Upper lobe of left lung (tissue), 6 donors: Measurements from ENCODE around the gene C20orf144. TPM values are rescaled to one million over a fixed set of nuclear protein-coding genes. Genes with fewer than 3 reads are reported as not detected.

Source experiments
- ATAC-seq, 2 donors: fragments of 200-7000 bp; cut with Tn5 transposase; one replicate each; pipeline ENCODE4 v1.9.1; 2022; ENCODE audit warnings: mild to moderate bottlenecking in 2 of 2, moderate library complexity in 2 of 2; ENCODE audit not compliant: low FRiP score in 2 of 2
- DNase-seq, 2 donors: peaks; one replicate each; pipeline ENCODE4 v3.0.0-alpha.2; 2019 to 2020
- H3K27ac ChIP-seq, 4 donors: fragments of 200-600 bp; sonication (generic); one replicate each; pipeline ENCODE4 v1.5.1; 2016 to 2019
- H3K27me3 ChIP-seq, 4 donors: fragments of 200-600 bp; sonication (generic); one replicate each; pipeline ENCODE4 v1.5.1; 2017 to 2019
- H3K36me3 ChIP-seq, 4 donors: fragments of 200-600 bp; sonication (generic); one replicate each; pipeline ENCODE4 v1.5.1; 2016 to 2019
- H3K4me1 ChIP-seq, 4 donors: fragments of 200-600 bp; sonication (generic); one replicate each; pipeline ENCODE4 v1.5.1; 2018 to 2019
- H3K4me3 ChIP-seq, 4 donors: fragments of 200-600 bp; sonication (generic); one replicate each; pipeline ENCODE4 v1.5.1; 2017 to 2019; ENCODE audit warnings: mild to moderate bottlenecking in 2 of 4, moderate library complexity in 1 of 4
- H3K9me3 ChIP-seq, 4 donors: fragments of 200-600 bp; sonication (generic); one replicate each; pipeline ENCODE4 v1.5.1; 2018 to 2019
- EP300 ChIP-seq, 4 donors: sonication (generic); formaldehyde crosslinking; IDR thresholded peaks; one replicate each; pipeline ENCODE4 v1.5.1; 2017; ENCODE audit warnings: antibody characterized with exemption in 4 of 4, control low read depth in 2 of 4
- POLR2A ChIP-seq, 4 donors: fragments of 450-650 bp; IDR thresholded peaks; one replicate each; pipeline ENCODE4 v1.5.1; 2016 to 2017; ENCODE audit warnings: antibody characterized with exemption in 4 of 4, mild to moderate bottlenecking in 2 of 4
- POLR2AphosphoS5 ChIP-seq, 2 donors: sonication (generic); formaldehyde crosslinking; IDR thresholded peaks; one replicate each; pipeline ENCODE4 v1.5.1; 2017; ENCODE audit warnings: antibody characterized with exemption in 2 of 2
- WGBS, 2 donors: methylation state at CpG; one replicate each; pipeline ENCODE4 v1.1.5; 2017 to 2018; 5-methylcytosine and 5-hydroxymethylcytosine counted together
- total RNA-seq, 6 donors: library from RNA; depleted of rRNA in 4 of 6; stranded (reverse); fragments of >200 nt in 4 of 6; gene quantifications; one replicate each; pipeline versions ENCODE4 v1.1.0 to v1.2.1, GENCODE V29; 2016 to 2021
- TF ChIP-seq, protein P1 (sequence below), 6 experiments: fragments of 450-650 bp in 4 of 6; fragments of 200-600 bp in 2 of 6; sonication (generic) in 2 of 6; IDR thresholded peaks; one replicate each; pipeline ENCODE4 v1.5.1; 2016 to 2019; ENCODE audit warnings: antibody characterized with exemption in 6 of 6
- donor health status: DM: no; HTN: no; CAD: no; lungs with moderate emphysema.
- donor health status: DM: no; HTN: yes; CAD: no; lungs with severe emphysema.

C20orf144 gene
- total RNA-seq, 6 donors from 2014 or later: not detected

DNA sequence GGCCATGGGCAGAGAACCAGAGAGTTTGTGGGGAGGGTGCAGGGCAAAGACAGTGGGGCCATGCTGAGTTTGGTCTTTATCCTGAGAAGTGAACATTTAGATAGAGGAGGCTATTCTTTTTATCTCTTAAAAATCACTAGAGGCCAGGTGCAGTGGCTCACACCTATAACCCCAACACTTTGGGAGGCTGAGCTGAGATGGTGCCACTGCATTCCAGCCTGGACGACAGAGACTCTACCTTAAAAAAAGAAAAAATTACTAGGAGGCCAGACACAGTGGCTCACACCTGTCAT lies 49.3 kb downstream of the C20orf144 start:
- no peak for ATAC-seq
- Histone ChIP-seq H3K9me3 (no peaks in the 10 kb centered on the region), H3K27ac (no peak overlapping the region), H3K27me3 (no peaks in the 10 kb centered on the region), H3K4me1 (peaks cover 0 to 17% (median 8%) of the 10 kb centered on the region in 4 donors), H3K4me3 (no peak overlapping the region), H3K36me3 (peaks cover 28 to 59% (median 51%) of the 10 kb centered on the region in 4 donors)
- no peak for DNase-seq
- WGBS, 2 donors: 0 to 67% methylated on average over 1 of the region's 1 CpG
- TF ChIP-seq POLR2AphosphoS5 (IDR thresholded peaks at IDR 0.05) (no peak), EP300 (IDR thresholded peaks at IDR 0.05) (no peak), POLR2A (IDR thresholded peaks at IDR 0.05) (no peak)
- TF ChIP-seq, protein P1, sequence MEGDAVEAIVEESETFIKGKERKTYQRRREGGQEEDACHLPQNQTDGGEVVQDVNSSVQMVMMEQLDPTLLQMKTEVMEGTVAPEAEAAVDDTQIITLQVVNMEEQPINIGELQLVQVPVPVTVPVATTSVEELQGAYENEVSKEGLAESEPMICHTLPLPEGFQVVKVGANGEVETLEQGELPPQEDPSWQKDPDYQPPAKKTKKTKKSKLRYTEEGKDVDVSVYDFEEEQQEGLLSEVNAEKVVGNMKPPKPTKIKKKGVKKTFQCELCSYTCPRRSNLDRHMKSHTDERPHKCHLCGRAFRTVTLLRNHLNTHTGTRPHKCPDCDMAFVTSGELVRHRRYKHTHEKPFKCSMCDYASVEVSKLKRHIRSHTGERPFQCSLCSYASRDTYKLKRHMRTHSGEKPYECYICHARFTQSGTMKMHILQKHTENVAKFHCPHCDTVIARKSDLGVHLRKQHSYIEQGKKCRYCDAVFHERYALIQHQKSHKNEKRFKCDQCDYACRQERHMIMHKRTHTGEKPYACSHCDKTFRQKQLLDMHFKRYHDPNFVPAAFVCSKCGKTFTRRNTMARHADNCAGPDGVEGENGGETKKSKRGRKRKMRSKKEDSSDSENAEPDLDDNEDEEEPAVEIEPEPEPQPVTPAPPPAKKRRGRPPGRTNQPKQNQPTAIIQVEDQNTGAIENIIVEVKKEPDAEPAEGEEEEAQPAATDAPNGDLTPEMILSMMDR (IDR thresholded peaks at IDR 0.05): no peak

Other genes with a start within 250 kb of the C20orf144 start
- 10 to 100 TPM in 3 of 6 donors, 1 to 10 TPM in 3; 8.2 to 23.4 (median 11.3) TPM for gene SNTA1, start 218.6 kb upstream of the C20orf144 start, total RNA-seq
- 10 to 100 TPM; 10.0 to 35.6 (median 16.2) TPM for gene CBFA2T2, start 172.2 kb upstream of the C20orf144 start, total RNA-seq
- gene ACTL10, start 4.6 kb downstream of the C20orf144 start, total RNA-seq: 1 to 10 TPM in 5 of 6 donors, not detected in 1; 1.7 to 3.8 (median 2.1) TPM
- gene NECAB3, start 12.1 kb downstream of the C20orf144 start, total RNA-seq: 100 to 1,000 TPM in 2 of 6 donors, 10 to 100 TPM in 4; 43.4 to 309 (median 90.6) TPM
- 10 to 100 TPM in 1 of 6 donors, 1 to 10 TPM in 5; 5.5 to 12.9 (median 6.8) TPM for gene E2F1, start 24.1 kb downstream of the C20orf144 start, total RNA-seq
- gene PXMP4, start 58.0 kb downstream of the C20orf144 start, total RNA-seq: 10 to 100 TPM; 18.4 to 80.2 (median 29.8) TPM
- 10 to 100 TPM in 1 of 6 donors, 1 to 10 TPM in 5; 2.0 to 17.8 (median 5.0) TPM for gene ZNF341, start 69.7 kb downstream of the C20orf144 start, total RNA-seq
- gene CHMP4B, start 149.0 kb downstream of the C20orf144 start, total RNA-seq: 100 to 1,000 TPM in 5 of 6 donors, 10 to 100 TPM in 1; 71.2 to 139 (median 104) TPM